Neuronal stem cell (in vitro differentiated cells): Measurements from ENCODE around the gene MAPT.
"Not testable (repeated sequence)": the region's sequence is repeated elsewhere in the genome, so short reads cannot be mapped to it uniquely, and the experiment has no call there.

ENCODE experiments used
- DNase-seq: peaks from one replicate; pipeline ENCODE4 v3.0.0-alpha.2; 2013; ENCODE audit warnings: low spot score
- H2AFZ ChIP-seq: one replicate; pipeline ENCODE4 v1.6.1; 2013; ENCODE audit warnings: mild to moderate bottlenecking, low read length, inconsistent platforms
- H2AK5ac ChIP-seq: 2 replicates; pipeline ENCODE4 v1.6.1; 2013; ENCODE audit warnings: low read depth, mild to moderate bottlenecking, inconsistent platforms, low read length, moderate library complexity, mixed read lengths
- H2BK120ac ChIP-seq: 2 replicates; pipeline ENCODE4 v1.6.1; 2013; ENCODE audit warnings: low read depth, mild to moderate bottlenecking, inconsistent platforms, low read length, moderate library complexity, mixed read lengths
- H2BK12ac ChIP-seq: one replicate; pipeline ENCODE4 v1.6.1; 2013; ENCODE audit warnings: low read length, inconsistent platforms
- H2BK15ac ChIP-seq: 2 replicates; pipeline ENCODE4 v1.6.1; 2013; ENCODE audit warnings: mild to moderate bottlenecking, low read length, inconsistent platforms, mixed read lengths
- H2BK5ac ChIP-seq: one replicate; pipeline ENCODE4 v1.6.1; 2013; ENCODE audit warnings: inconsistent platforms, mild to moderate bottlenecking, low read length, moderate library complexity
- H3K14ac ChIP-seq: one replicate; pipeline ENCODE4 v1.6.1; 2013; ENCODE audit warnings: low read length, inconsistent platforms
- H3K18ac ChIP-seq: 2 replicates; pipeline ENCODE4 v1.6.1; 2013; ENCODE audit warnings: low read length, inconsistent platforms
- H3K23ac ChIP-seq: 2 replicates; pipeline ENCODE4 v1.6.1; 2013; ENCODE audit warnings: low read depth, mild to moderate bottlenecking, mixed read lengths, low read length, inconsistent platforms; ENCODE audit not compliant: poor library complexity
- H3K27ac ChIP-seq: replicated peaks from 3 replicates; pipeline ENCODE4 v1.5.1; 2013; ENCODE audit warnings: low read length, inconsistent platforms
- H3K27me3 ChIP-seq, 3 experiments: 2 replicates each; pipeline ENCODE4 v1.6.1; 2013; ENCODE audit warnings: low read length in 3 of 3, mild to moderate bottlenecking in 2 of 3, inconsistent platforms in 1 of 3, low read depth in 1 of 3, mixed read lengths in 1 of 3, moderate library complexity in 1 of 3; ENCODE audit not compliant: control insufficient read depth in 3 of 3, insufficient read depth in 3 of 3
- H3K36me3 ChIP-seq, 2 donors: replicated peaks in 1 of 2; 2 replicates each; pipeline ENCODE4 v1.6.1; 2013; ENCODE audit warnings: low read length in 2 of 2; ENCODE audit not compliant: control insufficient read depth in 2 of 2, insufficient read depth in 2 of 2
- H3K4ac ChIP-seq: 2 replicates; pipeline ENCODE4 v1.6.1; 2013; ENCODE audit warnings: inconsistent platforms, mild to moderate bottlenecking, low read length, moderate library complexity
- H3K4me1 ChIP-seq, 2 donors: 1 replicate in 1 of 2; 2 replicates in 1 of 2; pipeline ENCODE4 v1.6.1; 2013; ENCODE audit warnings: low read length in 2 of 2, low read depth in 1 of 2; ENCODE audit not compliant: control insufficient read depth in 2 of 2, insufficient read depth in 1 of 2
- H3K4me2 ChIP-seq: one replicate; pipeline ENCODE4 v1.6.1; 2013; ENCODE audit warnings: mild to moderate bottlenecking, low read length, inconsistent platforms; ENCODE audit not compliant: insufficient read depth, poor library complexity, severe bottlenecking
- H3K4me3 ChIP-seq, 2 donors: 2 replicates each; pipeline ENCODE4 v1.5.1; 2013; ENCODE audit warnings: low read length in 2 of 2, mild to moderate bottlenecking in 2 of 2, inconsistent platforms in 1 of 2, moderate library complexity in 1 of 2
- H3K79me1 ChIP-seq: one replicate; pipeline ENCODE4 v1.6.1; 2013; ENCODE audit warnings: low read depth, mild to moderate bottlenecking, inconsistent platforms, low read length, moderate library complexity
- H3K9ac ChIP-seq: one replicate; pipeline ENCODE4 v1.6.1; 2013; ENCODE audit warnings: mild to moderate bottlenecking, low read depth, low read length, inconsistent platforms; ENCODE audit not compliant: poor library complexity
- H3K9me3 ChIP-seq, 2 donors: replicated peaks in 1 of 2; 2 replicates each; pipeline versions ENCODE3 to v1.6.1; 2013; ENCODE audit warnings: low read length in 2 of 2, mild to moderate bottlenecking in 2 of 2, inconsistent platforms in 1 of 2, low read depth in 1 of 2, mixed read lengths in 1 of 2, moderate library complexity in 1 of 2; ENCODE audit not compliant: control insufficient read depth in 2 of 2, insufficient read depth in 1 of 2
- H4K8ac ChIP-seq: one replicate; pipeline ENCODE4 v1.6.1; 2013; ENCODE audit warnings: low read depth, mild to moderate bottlenecking, inconsistent platforms, low read length, moderate library complexity
- H4K91ac ChIP-seq: one replicate; pipeline ENCODE4 v1.6.1; 2013; ENCODE audit warnings: low read length, low read depth, mild to moderate bottlenecking, inconsistent platforms; ENCODE audit not compliant: poor library complexity
- WGBS, 2 donors: extraction: QIAGEN DNeasy Blood & Tissue Kit; methylation state at CpG; one replicate each; pipeline ENCODE4 v1.1.7; 2013; ENCODE audit warnings: missing lambda C conversion rate in 2 of 2, mixed read lengths in 1 of 2; ENCODE audit not compliant: insufficient read length in 2 of 2, insufficient replicate concordance in 1 of 2; ENCODE audit errors: extremely low coverage in 2 of 2; 5-methylcytosine and 5-hydroxymethylcytosine counted together

The MAPT gene

DNA sequence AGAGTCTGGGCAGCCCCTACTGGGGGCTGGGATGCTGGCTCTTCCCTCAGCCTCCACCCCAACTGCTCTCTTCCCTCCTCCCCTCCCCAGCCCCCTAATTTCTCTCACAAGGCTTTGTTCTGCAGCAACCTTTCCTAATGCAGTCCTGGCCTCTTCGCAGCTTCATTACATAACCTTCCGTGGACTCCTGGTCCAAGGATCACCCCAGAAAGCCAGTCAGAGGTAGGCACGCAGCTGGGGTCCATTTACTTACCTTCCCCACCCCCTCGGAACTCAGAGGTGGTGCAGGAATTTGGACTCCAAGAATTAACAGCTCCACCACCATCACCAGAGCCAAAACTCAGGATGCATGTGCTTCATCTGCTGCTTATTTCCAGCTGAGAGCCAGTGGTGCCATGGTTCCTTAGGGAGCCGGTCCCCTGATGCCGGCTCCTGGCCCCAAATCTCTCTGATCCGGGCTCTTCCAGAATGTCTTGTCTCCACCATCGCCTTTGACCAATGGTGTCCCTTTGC, 40.9 kb downstream of the MAPT start:
- no peak overlapping the region for H2AFZ ChIP-seq
- no peak overlapping the region for H3K23ac ChIP-seq
- H3K4me2 ChIP-seq = no peak overlapping the region
- no peak overlapping the region for H2BK15ac ChIP-seq
- DNase-seq = no peak
- H3K14ac ChIP-seq = no peak overlapping the region
- no peak overlapping the region for H2BK5ac ChIP-seq
- no peak overlapping the region for H3K4me3 ChIP-seq
- H2AK5ac ChIP-seq = no peak overlapping the region
- no peaks in the 10 kb centered on the region for H3K9me3 ChIP-seq
- WGBS, 2 donors = no CpG with 5 or more reads among the region's 8 CpGs
- no peak overlapping the region for H4K8ac ChIP-seq
- H3K27ac ChIP-seq = no peak overlapping the region
- peaks cover 0 to 9% (median 0%) of the 10 kb centered on the region in 3 experiments for H3K27me3 ChIP-seq
- no peaks in the 10 kb centered on the region for H3K79me1 ChIP-seq
- H3K18ac ChIP-seq = no peak overlapping the region
- H2BK12ac ChIP-seq = no peak overlapping the region
- no peak overlapping the region for H4K91ac ChIP-seq
- no peak overlapping the region for H3K9ac ChIP-seq
- no peak overlapping the region for H2BK120ac ChIP-seq
- H3K4ac ChIP-seq = no peak overlapping the region
- H3K4me1 ChIP-seq = no peaks in the 10 kb centered on the region
- H3K36me3 ChIP-seq = no peaks in the 10 kb centered on the region

DNA sequence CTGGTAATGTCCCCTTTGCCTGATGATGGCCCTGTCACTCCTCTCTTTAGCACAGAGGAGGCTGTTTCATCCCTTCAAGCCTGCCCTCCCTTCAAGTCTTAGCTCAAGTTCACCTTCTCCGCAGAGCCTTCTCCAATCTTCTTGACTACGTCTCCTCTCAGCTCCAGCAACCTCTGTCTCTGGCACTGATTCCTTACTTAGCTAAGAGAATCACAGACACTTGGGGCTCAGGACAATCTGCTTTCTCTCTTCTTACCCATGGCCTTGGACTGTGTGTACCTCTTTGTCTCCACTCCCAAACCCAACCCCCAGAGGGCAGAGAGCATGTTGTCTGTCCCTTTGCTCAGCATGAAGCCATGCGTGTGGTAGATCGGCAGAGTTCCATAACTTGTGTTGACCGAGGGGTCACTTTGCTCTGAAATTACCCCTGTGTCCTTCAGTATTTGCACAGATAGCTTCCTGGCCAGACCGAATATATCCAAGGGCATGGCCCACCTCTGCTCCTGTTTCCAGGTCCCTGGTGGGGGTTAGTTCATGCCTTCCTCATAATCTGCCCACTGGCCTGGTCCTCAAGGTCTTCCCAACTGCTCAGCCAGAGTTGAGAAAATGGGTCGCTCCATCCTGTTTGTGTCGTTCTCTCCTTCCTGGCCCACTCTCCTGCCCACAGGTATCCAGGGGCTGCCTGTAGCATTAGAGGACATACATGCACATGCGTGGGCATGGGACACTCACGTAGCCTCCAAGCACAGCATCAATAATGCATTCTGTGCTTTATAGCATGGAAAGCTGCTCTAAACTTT, 41.6 kb downstream of the MAPT start:
- Histone ChIP-seq H3K14ac (no peak overlapping the region), H3K4me3 (no peak overlapping the region), H4K8ac (no peak overlapping the region), H3K9me3 (no peaks in the 10 kb centered on the region), H3K9ac (no peak overlapping the region), H2BK120ac (no peak overlapping the region), H3K4me2 (no peak overlapping the region), H3K27ac (no peak overlapping the region), H2BK12ac (no peak overlapping the region), H3K18ac (no peak overlapping the region), H2AFZ (no peak overlapping the region), H3K36me3 (no peaks in the 10 kb centered on the region), H3K27me3 (peaks cover 0 to 14% (median 0%) of the 10 kb centered on the region in 3 experiments), H3K23ac (no peak overlapping the region), H2BK5ac (no peak overlapping the region), H4K91ac (no peak overlapping the region), H2BK15ac (no peak overlapping the region), H2AK5ac (no peak overlapping the region), H3K4ac (no peak overlapping the region), H3K4me1 (no peaks in the 10 kb centered on the region), H3K79me1 (no peaks in the 10 kb centered on the region)
- WGBS, 2 donors = no CpG with 5 or more reads among the region's 10 CpGs
- no peak for DNase-seq

GRCh38 chr17:45936610-45937009, 42.3 kb downstream of the MAPT start:
- no peak overlapping the region for H3K4me2 ChIP-seq
- H3K4me1 ChIP-seq = no peaks in the 10 kb centered on the region
- no peak overlapping the region for H2AFZ ChIP-seq
- H3K23ac ChIP-seq = no peak overlapping the region
- no peak overlapping the region for H3K4ac ChIP-seq
- WGBS, 2 donors = no CpG with 5 or more reads among the region's 4 CpGs
- no peaks in the 10 kb centered on the region for H3K79me1 ChIP-seq
- H3K36me3 ChIP-seq = no peaks in the 10 kb centered on the region
- no peak overlapping the region for H3K14ac ChIP-seq
- no peak overlapping the region for H3K27ac ChIP-seq
- H3K9ac ChIP-seq = no peak overlapping the region
- no peak overlapping the region for H4K8ac ChIP-seq
- no peak overlapping the region for H3K4me3 ChIP-seq
- no peak overlapping the region for H4K91ac ChIP-seq
- peaks cover 0 to 14% (median 0%) of the 10 kb centered on the region in 3 experiments for H3K27me3 ChIP-seq
- H2BK15ac ChIP-seq = no peak overlapping the region
- no peak overlapping the region for H2BK12ac ChIP-seq
- H2AK5ac ChIP-seq = no peak overlapping the region
- no peak overlapping the region for H3K18ac ChIP-seq
- H2BK120ac ChIP-seq = no peak overlapping the region
- DNase-seq = no peak
- no peaks in the 10 kb centered on the region for H3K9me3 ChIP-seq
- no peak overlapping the region for H2BK5ac ChIP-seq

DNA sequence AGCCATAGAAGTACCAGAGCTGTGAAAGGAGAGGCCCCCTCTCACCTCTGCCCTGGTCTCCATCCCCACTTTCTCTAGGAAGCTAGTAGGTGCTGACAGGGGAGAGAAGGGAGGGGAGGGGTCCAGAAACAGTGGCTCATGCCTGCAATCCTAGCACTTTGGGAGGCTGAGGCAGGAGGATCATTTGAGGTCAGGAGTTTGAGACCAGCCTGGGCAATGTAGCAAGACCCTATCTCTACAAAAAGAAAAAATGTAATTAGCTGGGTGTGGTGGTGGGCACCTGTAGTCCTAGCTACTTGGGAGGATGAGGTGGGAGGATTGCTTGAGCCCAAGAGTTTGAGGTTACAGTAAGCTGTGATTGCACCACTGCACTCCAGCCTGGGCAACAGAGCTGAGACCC, 42.8 kb downstream of the MAPT start:
- H2BK12ac ChIP-seq, H2AFZ ChIP-seq, H2BK5ac ChIP-seq, H3K79me1 ChIP-seq, H4K91ac ChIP-seq, H2BK15ac ChIP-seq, H3K23ac ChIP-seq, H4K8ac ChIP-seq, H3K18ac ChIP-seq, H3K14ac ChIP-seq, H2AK5ac ChIP-seq, H2BK120ac ChIP-seq, DNase-seq, H3K4ac ChIP-seq, H3K9ac ChIP-seq, H3K4me2 ChIP-seq, H3K9me3 ChIP-seq, H3K36me3 ChIP-seq, H3K4me3 ChIP-seq, H3K4me1 ChIP-seq, H3K27ac ChIP-seq: not testable (repeated sequence)
- H3K27me3 ChIP-seq = peaks cover 0 to 16% (median 0%) of the 10 kb centered on the region in 3 experiments
